IMR-90 (cell line): Measurements from ENCODE around the gene UBR1. TPM values are rescaled to one million over a fixed set of nuclear protein-coding genes. Genes with fewer than 3 reads are reported as not detected.

Experiments used
- ATAC-seq: fragments of 200-7000 bp; cut with Tn5 transposase; 2 replicates; pipeline ENCODE4 v1.9.1; 2020; ENCODE audit warnings: low read depth, mild to moderate bottlenecking, moderate library complexity
- BruUV-seq: library from RNA; stranded (reverse); fragments of 400-500 nt; replicated peaks from 2 replicates; lab custom pipeline; 2021; lab: Mats Ljungman, UMichigan
- CTCF ChIA-PET: fragments of 300-600 bp; formaldehyde crosslinking; extraction: SDS; loops from one replicate; lab custom pipeline; 2021; ENCODE audit warnings: antibody characterized with exemption; lab: Yijun Ruan, JAX
- POLR2A ChIA-PET: fragments of 300-600 bp; sonication (Branson Sonifier 250); formaldehyde crosslinking; loops from one replicate; lab custom pipeline; 2022; ENCODE audit warnings: antibody characterized with exemption; ENCODE audit not compliant: unreplicated experiment; lab: Charles Lee
- DNase-seq: peaks from one replicate; pipeline ENCODE4 v3.0.0; 2013
- H2AFZ ChIP-seq: replicated peaks from 2 replicates; pipeline ENCODE3; 2013; ENCODE audit warnings: low read length, mild to moderate bottlenecking; ENCODE audit not compliant: poor library complexity
- H2AK5ac ChIP-seq: 2 replicates; pipeline ENCODE4 v1.6.1; 2013; ENCODE audit warnings: low read depth, low read length, inconsistent platforms
- H2AK9ac ChIP-seq: replicated peaks from 2 replicates; pipeline ENCODE3; 2013; ENCODE audit warnings: mild to moderate bottlenecking, low read depth, low read length, moderate library complexity; ENCODE audit not compliant: poor library complexity
- H2BK120ac ChIP-seq: 2 replicates; pipeline ENCODE4 v1.6.1; 2013; ENCODE audit warnings: low read depth, low read length, inconsistent platforms
- H2BK15ac ChIP-seq: 3 replicates; pipeline ENCODE4 v1.6.1; 2013; ENCODE audit warnings: low read depth, low read length, inconsistent platforms
- H2BK20ac ChIP-seq: 2 replicates; pipeline ENCODE4 v1.6.1; 2013; ENCODE audit warnings: low read depth, mild to moderate bottlenecking, inconsistent platforms, low read length, moderate library complexity
- H2BK5ac ChIP-seq: 2 replicates; pipeline ENCODE4 v1.6.1; 2013; ENCODE audit warnings: mild to moderate bottlenecking, low read depth, low read length, inconsistent platforms; ENCODE audit not compliant: poor library complexity, severe bottlenecking
- H3K14ac ChIP-seq: replicated peaks from 2 replicates; pipeline ENCODE4 v1.6.1; 2013; ENCODE audit warnings: low read depth, low read length, inconsistent platforms
- H3K18ac ChIP-seq: 2 replicates; pipeline ENCODE4 v1.6.1; 2013; ENCODE audit warnings: low read depth, low read length, control low read depth
- H3K23ac ChIP-seq: 2 replicates; pipeline ENCODE4 v1.6.1; 2013; ENCODE audit warnings: low read depth, low read length, inconsistent platforms
- H3K27ac ChIP-seq: 2 replicates; pipeline ENCODE4 v1.5.1; 2013; ENCODE audit warnings: mild to moderate bottlenecking, control low read depth, low read length; ENCODE audit not compliant: insufficient read depth
- H3K27me3 ChIP-seq: 2 replicates; pipeline ENCODE4 v1.6.1; 2013; ENCODE audit warnings: low read length; ENCODE audit not compliant: control insufficient read depth, insufficient read depth
- H3K36me3 ChIP-seq: 2 replicates; pipeline ENCODE4 v1.6.1; 2013; ENCODE audit warnings: low read length, mixed read lengths; ENCODE audit not compliant: control insufficient read depth, insufficient read depth
- H3K4ac ChIP-seq: 2 replicates; pipeline ENCODE4 v1.6.1; 2013; ENCODE audit warnings: low read depth, low read length, inconsistent platforms
- H3K4me1 ChIP-seq: 2 replicates; pipeline ENCODE4 v1.6.1; 2013; ENCODE audit warnings: low read length, mixed read lengths; ENCODE audit not compliant: control insufficient read depth, insufficient read depth
- H3K4me2 ChIP-seq: 2 replicates; pipeline ENCODE4 v1.6.1; 2013; ENCODE audit warnings: low read depth, mild to moderate bottlenecking, control low read depth, low read length, moderate library complexity
- H3K4me3 ChIP-seq: 2 replicates; pipeline ENCODE4 v1.5.1; 2013; ENCODE audit warnings: low read depth, mild to moderate bottlenecking, control low read depth, low read length, moderate library complexity; ENCODE audit not compliant: insufficient read depth
- H3K56ac ChIP-seq: 2 replicates; pipeline ENCODE4 v1.6.1; 2013; ENCODE audit warnings: low read length, inconsistent platforms; ENCODE audit not compliant: insufficient read depth; ENCODE audit errors: extremely low read depth
- H3K79me1 ChIP-seq, 2 experiments: 2 replicates each; pipeline ENCODE4 v1.6.1; 2013; ENCODE audit warnings: low read length in 2 of 2, inconsistent platforms in 1 of 2, low read depth in 1 of 2
- H3K9ac ChIP-seq: 2 replicates; pipeline ENCODE4 v1.6.1; 2013; ENCODE audit warnings: low read depth, low read length, control low read depth
- H3K9me1 ChIP-seq: 2 replicates; pipeline ENCODE4 v1.6.1; 2013; ENCODE audit warnings: low read length, inconsistent platforms; ENCODE audit not compliant: insufficient read depth
- H3K9me3 ChIP-seq: 2 replicates; pipeline ENCODE4 v1.6.1; 2013; ENCODE audit warnings: low read length; ENCODE audit not compliant: control insufficient read depth, insufficient read depth
- H4K20me1 ChIP-seq: 2 replicates; pipeline ENCODE4 v1.6.1; 2013; ENCODE audit warnings: low read length, inconsistent platforms; ENCODE audit not compliant: insufficient read depth
- H4K5ac ChIP-seq: 2 replicates; pipeline ENCODE4 v1.6.1; 2013; ENCODE audit warnings: mild to moderate bottlenecking, low read depth, low read length, control low read depth
- H4K8ac ChIP-seq, 2 experiments: 2 replicates each; pipeline ENCODE4 v1.6.1; 2013; ENCODE audit warnings: low read depth in 2 of 2, low read length in 2 of 2, control low read depth in 1 of 2, inconsistent platforms in 1 of 2
- H4K91ac ChIP-seq: 2 replicates; pipeline ENCODE4 v1.6.1; 2013; ENCODE audit warnings: low read depth, low read length, inconsistent platforms; ENCODE audit not compliant: insufficient read depth
- BHLHE40 ChIP-seq: fragments of 150-350 bp; IDR thresholded peaks from 2 replicates; pipeline ENCODE4 v1.6.1; 2016; ENCODE audit warnings: mild to moderate bottlenecking, low read depth, low read length
- CTCF ChIP-seq: conservative IDR thresholded peaks from 2 replicates; pipeline ENCODE4 v1.5.1; 2012; ENCODE audit warnings: mild to moderate bottlenecking, low read depth, low read length, improper control_type of control experiment
- MXI1 ChIP-seq: IDR thresholded peaks from 2 replicates; pipeline ENCODE4 v1.6.1; 2012; ENCODE audit warnings: low read depth, mild to moderate bottlenecking, low read length, moderate library complexity, borderline replicate concordance
- USF2 ChIP-seq: fragments of 150-350 bp; IDR thresholded peaks from 2 replicates; pipeline ENCODE4 v1.6.1; 2017; ENCODE audit warnings: mild to moderate bottlenecking, antibody characterized with exemption, low read length, low read depth
- WGBS, 2 experiments: methylation state at CpG; one replicate each; pipeline versions ENCODE4 v1.1.5 to v1.1.7; 2013; ENCODE audit warnings: missing lambda C conversion rate in 2 of 2; ENCODE audit not compliant: insufficient read length in 1 of 2; ENCODE audit errors: extremely low coverage in 2 of 2; 5-methylcytosine and 5-hydroxymethylcytosine counted together
- dilution Hi-C: fragments of 300-500 bp; cut with HindIII; formaldehyde crosslinking; loops from one replicate; pipeline ENCODE4 v1.14.3; 2018; ENCODE audit warnings: low sequenced_read_pairs; ENCODE audit not compliant: unreplicated experiment
- in situ Hi-C: fragments of 300-500 bp; cut with MboI; formaldehyde crosslinking; loops from 3 replicates; pipeline ENCODE4 v1.14.3; 2019; ENCODE audit warnings: low sequenced_read_pairs, inconsistent platforms, mixed read lengths
- intact Hi-C: fragments of 100-400 bp; cut with micrococcal nuclease; formaldehyde crosslinking; loops from 2 replicates; pipeline ENCODE4 v1.10.0; 2022
- polyA plus RNA-seq, 3 experiments: library from polyadenylated mRNA; depleted of rRNA; stranded (reverse); fragments of >200 nt; gene quantifications; 2 replicates each; pipeline ENCODE4 v1.2.3, GENCODE V29; 2012; ENCODE audit warnings: low replicate concordance in 1 of 3
- total RNA-seq: library from RNA; depleted of rRNA; stranded (reverse); fragments of >200 nt; gene quantifications from 2 replicates; pipeline ENCODE4 v1.2.3, GENCODE V29; 2012

Gene UBR1
- total and polyA plus RNA-seq, 2 of the 4 experiments (the other 2 are of a cell fraction) = 6.5 to 30.1 TPM

GRCh38 chr15:43127752-43128151 lies 21.9 kb upstream of the UBR1 start:
- dilution Hi-C loops (no loop called here), intact Hi-C loops (no loop called here), in situ Hi-C loops (no loop called here)
- Histone ChIP-seq H4K5ac (no peak overlapping the region), H3K27me3 (no peaks in the 10 kb centered on the region), H4K91ac (no peak overlapping the region), H4K8ac (no peak overlapping the region), H3K36me3 (no peaks in the 10 kb centered on the region), H2AK5ac (no peak overlapping the region), H3K4me3 (no peak overlapping the region), H2AFZ (no peak overlapping the region), H2BK20ac (no peak overlapping the region), H4K20me1 (no peaks in the 10 kb centered on the region), H2BK5ac (no peak overlapping the region), H3K4me1 (peaks cover under 1% of the 10 kb centered on the region; the same call in 1 of the 2 replicates), H2AK9ac (no peak overlapping the region), H3K23ac (no peak overlapping the region), H3K4me2 (no peak overlapping the region), H3K56ac (no peak overlapping the region), H3K9me1 (no peaks in the 10 kb centered on the region), H3K9me3 (no peaks in the 10 kb centered on the region), H3K18ac (no peak overlapping the region), H3K4ac (no peak overlapping the region), H2BK15ac (no peak overlapping the region), H3K9ac (no peak overlapping the region), H3K79me1 (peaks cover 0 to under 1% of the 10 kb centered on the region in 2 experiments; a peak in 1 of 4 replicates), H3K27ac (no peak overlapping the region), H3K14ac (no peak overlapping the region), H2BK120ac (no peak overlapping the region)
- no TSS peak for BruUV-seq
- WGBS, 2 experiments = no CpG with 5 or more reads among the region's 2 CpGs
- ChIA-PET POLR2A (no interaction called here), CTCF (no interaction called here)
- TF ChIP-seq CTCF = no peak
- TF ChIP-seq MXI1 = no peak
- TF ChIP-seq BHLHE40 = no peak
- TF ChIP-seq USF2 = no peak
- ATAC-seq (no peak), DNase-seq (no peak)
